ENCODE measurements around the gene GNAI1. TPM values are rescaled to one million over a fixed set of nuclear protein-coding genes. Genes with fewer than 3 reads are reported as not detected.

Gene GNAI1
- total RNA-seq, 1 experiment from 2014 or later = 20.5 TPM

DNA sequence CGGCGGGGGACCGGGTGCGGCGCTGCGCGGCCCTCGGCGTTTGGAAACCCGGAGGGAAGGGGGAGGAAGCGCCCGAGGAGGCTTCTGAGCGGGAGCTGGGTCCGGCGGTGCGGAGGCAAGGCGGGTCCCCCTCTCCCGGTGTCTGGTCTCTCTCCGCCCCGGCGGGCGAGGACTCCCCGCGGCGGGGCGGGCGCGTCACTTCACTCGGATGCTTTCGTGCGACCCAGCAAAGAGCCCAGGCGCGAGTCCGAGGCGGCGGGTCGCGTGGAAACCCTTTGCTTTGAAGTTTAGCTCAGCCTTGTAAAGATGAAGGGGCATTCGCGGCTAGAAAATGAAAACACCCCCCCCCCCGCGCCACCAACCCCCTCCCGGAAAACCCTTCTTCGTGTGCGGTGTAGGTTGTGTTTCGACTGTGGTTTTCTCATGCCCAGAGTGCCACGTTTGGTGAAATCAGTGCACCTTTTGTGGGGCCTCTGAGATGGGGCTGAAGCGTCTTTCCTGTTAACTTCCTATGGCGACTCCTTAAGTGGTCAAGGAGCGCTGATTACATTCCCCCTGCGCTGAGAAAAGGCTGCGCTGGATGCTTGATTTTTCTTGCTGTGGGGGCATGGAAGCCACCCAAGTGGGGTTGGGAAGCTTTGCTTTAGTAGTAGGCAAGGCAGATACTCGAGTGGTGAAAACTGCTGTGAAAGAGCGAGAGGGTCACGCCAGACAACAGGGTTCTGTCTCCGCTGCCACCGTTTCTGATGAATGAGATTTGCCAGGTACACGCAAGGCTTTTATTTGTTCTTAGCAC is 876 bp downstream of the GNAI1 start:
- H3K36me3 Mint-ChIP-seq (ENCODE audit: insufficient read depth, unreplicated experiment) = peaks cover 23% of the 10 kb centered on the region
- H3K27me3 Mint-ChIP-seq (ENCODE audit: unreplicated experiment) = no peaks in the 10 kb centered on the region
- intact Hi-C loops (cut with micrococcal nuclease; ENCODE audit: unreplicated experiment) = loop anchor here (2.0 to 10.0 kb wide), 2 partner anchors 257 to 319 kb away; no protein-coding TSS in a partner anchor
- H3K27ac Mint-ChIP-seq (ENCODE audit: unreplicated experiment) = peak overlapping the region; percentile 86
- no TSS peak for BruUV-seq (replicated peaks)
- CTCF ChIA-PET = interaction anchor here (2.2 kb wide), 1 partner anchor 257 kb away, joined by 17 read pairs; no protein-coding TSS in a partner anchor
- H3K9me3 Mint-ChIP-seq (ENCODE audit: low read depth, unreplicated experiment) = no peaks in the 10 kb centered on the region
- peak; percentile 4 for DNase-seq
- TF ChIP-seq, protein P1, sequence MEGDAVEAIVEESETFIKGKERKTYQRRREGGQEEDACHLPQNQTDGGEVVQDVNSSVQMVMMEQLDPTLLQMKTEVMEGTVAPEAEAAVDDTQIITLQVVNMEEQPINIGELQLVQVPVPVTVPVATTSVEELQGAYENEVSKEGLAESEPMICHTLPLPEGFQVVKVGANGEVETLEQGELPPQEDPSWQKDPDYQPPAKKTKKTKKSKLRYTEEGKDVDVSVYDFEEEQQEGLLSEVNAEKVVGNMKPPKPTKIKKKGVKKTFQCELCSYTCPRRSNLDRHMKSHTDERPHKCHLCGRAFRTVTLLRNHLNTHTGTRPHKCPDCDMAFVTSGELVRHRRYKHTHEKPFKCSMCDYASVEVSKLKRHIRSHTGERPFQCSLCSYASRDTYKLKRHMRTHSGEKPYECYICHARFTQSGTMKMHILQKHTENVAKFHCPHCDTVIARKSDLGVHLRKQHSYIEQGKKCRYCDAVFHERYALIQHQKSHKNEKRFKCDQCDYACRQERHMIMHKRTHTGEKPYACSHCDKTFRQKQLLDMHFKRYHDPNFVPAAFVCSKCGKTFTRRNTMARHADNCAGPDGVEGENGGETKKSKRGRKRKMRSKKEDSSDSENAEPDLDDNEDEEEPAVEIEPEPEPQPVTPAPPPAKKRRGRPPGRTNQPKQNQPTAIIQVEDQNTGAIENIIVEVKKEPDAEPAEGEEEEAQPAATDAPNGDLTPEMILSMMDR (IDR thresholded peaks at IDR 0.05; ENCODE audit: unreplicated experiment) = no peak
- H3K4me1 Mint-ChIP-seq (ENCODE audit: low read depth, unreplicated experiment) = peaks cover 21% of the 10 kb centered on the region
- peak overlapping the region; percentile 93 for H3K4me3 Mint-ChIP-seq (ENCODE audit: low read depth, unreplicated experiment)

DNA sequence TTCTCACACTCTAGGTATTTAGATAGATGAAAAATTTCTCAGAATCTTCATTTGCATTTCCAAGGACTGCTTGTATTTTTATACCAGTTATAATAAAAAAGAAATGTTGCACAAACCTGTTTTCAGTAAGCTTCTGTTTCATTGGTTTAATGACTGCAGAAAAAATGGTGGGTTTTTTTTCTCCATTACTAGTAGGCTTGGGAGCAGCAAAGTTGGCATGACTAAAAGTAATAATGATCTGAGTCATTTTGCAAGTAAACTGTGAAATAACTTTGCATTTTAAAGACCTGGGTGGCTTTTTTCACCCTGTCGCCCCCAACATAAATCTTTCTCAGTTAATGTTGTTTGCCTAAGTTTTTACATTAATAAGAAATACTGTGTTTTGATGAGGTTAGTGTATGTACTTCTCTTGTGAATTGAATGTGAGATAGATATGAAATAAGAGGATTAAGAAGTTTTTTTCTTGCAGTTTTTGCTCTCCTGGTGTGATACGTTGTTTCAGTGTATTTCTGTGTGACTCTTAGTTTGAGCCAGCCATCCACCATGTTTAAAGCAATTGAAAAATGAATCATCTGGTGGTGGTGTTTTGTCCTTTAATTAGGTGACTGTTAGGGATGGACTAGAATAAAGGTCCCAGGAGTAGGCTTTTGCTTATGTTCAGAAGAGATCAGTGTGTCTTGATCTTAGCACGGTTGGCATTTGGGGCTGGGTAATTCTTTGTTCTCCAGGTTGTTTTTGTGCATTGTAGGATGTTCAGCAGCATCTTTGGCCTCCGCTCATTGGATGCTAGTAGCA is 1.8 kb downstream of the GNAI1 start:
- TF ChIP-seq, protein P1 (IDR thresholded peaks at IDR 0.05; ENCODE audit: unreplicated experiment) = no peak
- BruUV-seq (replicated peaks) = TSS peak; percentile 42

DNA sequence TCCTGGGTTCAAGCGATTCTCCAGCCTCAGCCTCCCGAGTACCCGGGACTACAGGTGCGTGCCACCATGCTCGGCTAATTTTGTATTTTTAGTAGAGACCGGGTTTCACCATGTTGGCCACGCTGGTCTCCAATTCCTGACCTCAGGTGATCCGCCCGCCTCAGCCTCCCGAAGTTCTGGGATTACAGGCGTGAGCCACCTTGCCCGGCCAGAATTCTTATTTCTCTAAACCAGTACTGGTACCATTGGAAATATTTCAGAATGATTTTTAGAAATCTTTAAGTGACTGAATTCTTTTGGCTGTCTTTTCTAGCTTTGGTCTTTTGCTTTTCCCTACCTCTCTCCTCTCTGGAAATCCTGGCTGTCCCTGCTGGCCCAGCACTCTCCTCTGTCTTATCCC is 2.8 kb downstream of the GNAI1 start:
- BruUV-seq (replicated peaks) = no TSS peak
- no peaks in the 10 kb centered on the region for H3K27me3 Mint-ChIP-seq (ENCODE audit: unreplicated experiment)
- intact Hi-C loops (cut with micrococcal nuclease; ENCODE audit: unreplicated experiment) = loop anchor here (10.0 kb wide), 1 partner anchor 317 kb away; no protein-coding TSS in a partner anchor
- DNase-seq = no peak
- TF ChIP-seq, protein P1 (IDR thresholded peaks at IDR 0.05; ENCODE audit: unreplicated experiment) = no peak
- no peak overlapping the region for H3K4me3 Mint-ChIP-seq (ENCODE audit: low read depth, unreplicated experiment)
- CTCF ChIA-PET = no interaction called here
- peak overlapping the region; percentile 46 for H3K27ac Mint-ChIP-seq (ENCODE audit: unreplicated experiment)
- peaks cover 26% of the 10 kb centered on the region for H3K4me1 Mint-ChIP-seq (ENCODE audit: low read depth, unreplicated experiment)
- H3K9me3 Mint-ChIP-seq (ENCODE audit: low read depth, unreplicated experiment) = no peaks in the 10 kb centered on the region
- peaks cover 23% of the 10 kb centered on the region for H3K36me3 Mint-ChIP-seq (ENCODE audit: insufficient read depth, unreplicated experiment)

More for the DNA sequence above, 1.8 kb downstream of the GNAI1 start:
- no peak for DNase-seq
- Mint-ChIP-seq H3K4me1 (ENCODE audit: low read depth, unreplicated experiment) (peaks cover 21% of the 10 kb centered on the region), H3K4me3 (ENCODE audit: low read depth, unreplicated experiment) (peak overlapping the region; percentile 93), H3K27ac (ENCODE audit: unreplicated experiment) (peak overlapping the region; percentile 86), H3K9me3 (ENCODE audit: low read depth, unreplicated experiment) (no peaks in the 10 kb centered on the region), H3K36me3 (ENCODE audit: insufficient read depth, unreplicated experiment) (peaks cover 23% of the 10 kb centered on the region), H3K27me3 (ENCODE audit: unreplicated experiment) (no peaks in the 10 kb centered on the region)
- intact Hi-C loops (cut with micrococcal nuclease; ENCODE audit: unreplicated experiment) = loop anchor here (10.0 kb wide), 1 partner anchor 318 kb away; no protein-coding TSS in a partner anchor
- CTCF ChIA-PET = no interaction called here

- DNase-seq = no peak
- Mint-ChIP-seq H3K4me3 (ENCODE audit: low read depth, unreplicated experiment) (no peak overlapping the region), H3K36me3 (ENCODE audit: insufficient read depth, unreplicated experiment) (peaks cover 19% of the 10 kb centered on the region), H3K9me3 (ENCODE audit: low read depth, unreplicated experiment) (no peaks in the 10 kb centered on the region), H3K27ac (ENCODE audit: unreplicated experiment) (no peak overlapping the region), H3K27me3 (ENCODE audit: unreplicated experiment) (no peaks in the 10 kb centered on the region), H3K4me1 (ENCODE audit: low read depth, unreplicated experiment) (peaks cover 30% of the 10 kb centered on the region)
- intact Hi-C loops (cut with micrococcal nuclease; ENCODE audit: unreplicated experiment) = loop anchor here (10.0 kb wide), 1 partner anchor 316 kb away; no protein-coding TSS in a partner anchor
- BruUV-seq (replicated peaks) = no TSS peak
- TF ChIP-seq, protein P1 (IDR thresholded peaks at IDR 0.05; ENCODE audit: unreplicated experiment) = no peak
- CTCF ChIA-PET = no interaction called here
These were observed 4.6 kb downstream of the GNAI1 start for GRCh38 chr7:80139236-80139635.
